Gastrocnemius medialis (tissue), 4 donors: Measurements from ENCODE around the gene SCN4A. TPM values are rescaled to one million over a fixed set of nuclear protein-coding genes. Genes with fewer than 3 reads are reported as not detected.
"Not testable (repeated sequence)": the region's sequence is repeated elsewhere in the genome, so short reads cannot be mapped to it uniquely, and the experiment has no call there.

Experiments
- ATAC-seq, 2 donors: fragments of 150-250 bp; one replicate each; pipeline ENCODE4 v1.9.1; 2016
- DNase-seq, 2 donors: peaks; one replicate each; pipeline ENCODE4 v3.0.0-alpha.2; 2019
- H3K27ac ChIP-seq, 4 donors: fragments of 200-600 bp; sonication (generic); 1 replicate in 1 of 4; 2 replicates in 3 of 4; pipeline ENCODE4 v1.5.1; 2016 to 2018; ENCODE audit warnings: mild to moderate bottlenecking in 2 of 4, moderate library complexity in 1 of 4
- H3K27me3 ChIP-seq, 3 donors: fragments of 200-600 bp; sonication (generic) in 2 of 3; 1 replicate in 1 of 3; 2 replicates in 2 of 3; pipeline versions ENCODE4 v1.5.1 to v1.6.0; 2016 to 2019; ENCODE audit warnings: mild to moderate bottlenecking in 1 of 3, moderate library complexity in 1 of 3
- H3K36me3 ChIP-seq, 2 donors: fragments of 200-600 bp; sonication (generic) in 1 of 2; one replicate each; pipeline ENCODE4 v1.5.1; 2017 to 2018
- H3K4me1 ChIP-seq, 2 donors: fragments of 200-600 bp; sonication (generic) in 1 of 2; one replicate each; pipeline ENCODE4 v1.5.1; 2016 to 2017; ENCODE audit warnings: mild to moderate bottlenecking in 2 of 2
- H3K4me3 ChIP-seq, 4 donors: fragments of 200-600 bp; sonication (generic) in 3 of 4; 1 replicate in 1 of 4; 2 replicates in 3 of 4; pipeline ENCODE4 v1.5.1; 2016 to 2019; ENCODE audit warnings: mild to moderate bottlenecking in 2 of 4
- H3K9me3 ChIP-seq, 3 donors: fragments of 200-600 bp; sonication (generic) in 2 of 3; 1 replicate in 1 of 3; 2 replicates in 2 of 3; pipeline ENCODE4 v1.5.1; 2016 to 2019
- CTCF ChIP-seq, 5 experiments: fragments of 450-650 bp in 3 of 5; fragments of 200-600 bp in 2 of 5; sonication (generic) in 2 of 5; IDR thresholded peaks in 4 of 5; conservative IDR thresholded peaks in 1 of 5; 1 replicate in 4 of 5; 2 replicates in 1 of 5; pipeline ENCODE4 v1.5.1; 2016 to 2019; ENCODE audit warnings: antibody characterized with exemption in 5 of 5, mild to moderate bottlenecking in 3 of 5, moderate library complexity in 3 of 5
- POLR2A ChIP-seq, 2 donors: fragments of 450-650 bp; IDR thresholded peaks; one replicate each; pipeline ENCODE4 v1.6.1; 2017; ENCODE audit warnings: antibody characterized with exemption in 2 of 2, mild to moderate bottlenecking in 2 of 2, moderate library complexity in 2 of 2
- in situ Hi-C, 4 donors: fragments of 200-750 bp; cut with MboI; loops; one replicate each; pipeline versions ENCODE4 v1.15.0 to v1.8.0; 2017; ENCODE audit warnings: low sequenced_read_pairs in 4 of 4
- intact Hi-C: fragments of 100-400 bp; cut with DNase I; formaldehyde crosslinking; loops from one replicate; pipeline ENCODE4 v1.15.1; 2023; ENCODE audit warnings: low total_unique reads
- total RNA-seq, 4 donors: library from RNA; depleted of rRNA; stranded (reverse); fragments of >200 nt; gene quantifications; one replicate each; pipeline versions ENCODE4 v1.1.0 to v1.2.3, GENCODE V29; 2016

SCN4A gene
- total RNA-seq, 4 donors from 2014 or later = 45.3 to 107 (median 69.1) TPM

GRCh38 chr17:63928172-63928666, 44.5 kb downstream of the SCN4A start:
- DNase-seq (no peak), ATAC-seq (no peak)

GRCh38 chr17:63927464-63928171, 45.1 kb downstream of the SCN4A start:
- Histone ChIP-seq H3K4me3 (no peak overlapping the region), H3K9me3 (no peaks in the 10 kb centered on the region), H3K36me3 (no peaks in the 10 kb centered on the region), H3K27ac (no peak overlapping the region), H3K4me1 (peaks cover 13 to 21% of the 10 kb centered on the region in 2 donors), H3K27me3 (no peaks in the 10 kb centered on the region)
- no peak for TF ChIP-seq POLR2A (IDR thresholded peaks at IDR 0.05)
- no peak for TF ChIP-seq CTCF (IDR thresholded peaks at IDR 0.05 in 4 of 5, conservative IDR thresholded peaks at IDR 0.05 in 1 of 5)
- ATAC-seq (no peak), DNase-seq (no peak)
- intact Hi-C loops = no loop called here
- in situ Hi-C loops = loop anchor here in 2 of 4 donors (10.0 kb wide), 2 partner anchors 87 to 97 kb away; partner anchors contain the start of gene ICAM2 (in 1 of the 2)

More at GRCh38 chr17:63928172-63928666, 44.5 kb downstream of the SCN4A start:
- intact Hi-C loops (no loop called here), in situ Hi-C loops (loop anchor here in 2 of 4 donors (10.0 kb wide), 2 partner anchors 87 to 97 kb away; partner anchors contain the start of gene ICAM2 (in 1 of the 2))
- TF ChIP-seq POLR2A (IDR thresholded peaks at IDR 0.05) = no peak
- Histone ChIP-seq H3K27me3 (no peaks in the 10 kb centered on the region), H3K27ac (no peak overlapping the region), H3K36me3 (no peaks in the 10 kb centered on the region), H3K9me3 (no peaks in the 10 kb centered on the region), H3K4me1 (peaks cover 13 to 21% of the 10 kb centered on the region in 2 donors), H3K4me3 (no peak overlapping the region)

DNA sequence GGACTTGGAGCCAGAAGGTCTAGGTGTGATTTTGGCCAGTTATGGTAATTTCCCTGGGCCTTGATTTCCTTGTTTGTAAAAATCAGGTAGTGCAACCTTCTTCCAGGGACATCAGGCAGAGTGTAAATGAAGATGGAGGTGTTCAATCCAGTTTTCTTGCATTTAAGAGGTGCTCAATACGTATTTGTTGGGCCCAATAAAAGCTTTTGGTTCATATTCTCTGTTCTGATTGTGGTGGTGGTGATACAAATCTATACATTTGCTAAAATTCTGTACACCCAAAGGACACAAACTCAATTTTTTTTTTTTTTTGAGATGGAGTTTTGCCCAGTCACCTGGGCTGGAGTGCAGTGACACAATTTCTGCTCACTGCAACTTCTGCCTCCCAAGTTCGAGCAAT, 46.6 kb downstream of the SCN4A start:
- ATAC-seq = no peak
- Histone ChIP-seq H3K27me3 (no peaks in the 10 kb centered on the region), H3K36me3 (no peaks in the 10 kb centered on the region), H3K27ac (no peak overlapping the region), H3K4me1 (peaks cover 12 to 15% of the 10 kb centered on the region in 2 donors), H3K4me3 (no peak overlapping the region), H3K9me3 (no peaks in the 10 kb centered on the region)
- TF ChIP-seq POLR2A (IDR thresholded peaks at IDR 0.05) (no peak), CTCF (IDR thresholded peaks at IDR 0.05 in 4 of 5, conservative IDR thresholded peaks at IDR 0.05 in 1 of 5) (no peak)
- no peak for DNase-seq
- intact Hi-C loops (no loop called here), in situ Hi-C loops (loop anchor here in 2 of 4 donors (10.0 kb wide), 2 partner anchors 89 to 99 kb away; partner anchors contain the start of gene ICAM2 (in 1 of the 2))

- Histone ChIP-seq H3K4me1 (peaks cover 7 to 10% of the 10 kb centered on the region in 2 donors), H3K27me3 (no peaks in the 10 kb centered on the region), H3K4me3 (no peak overlapping the region), H3K9me3 (no peaks in the 10 kb centered on the region), H3K27ac (no peak overlapping the region), H3K36me3 (no peaks in the 10 kb centered on the region)
- ATAC-seq (no peak), DNase-seq (no peak)
- TF ChIP-seq POLR2A (IDR thresholded peaks at IDR 0.05) (no peak), CTCF (IDR thresholded peaks at IDR 0.05 in 4 of 5, conservative IDR thresholded peaks at IDR 0.05 in 1 of 5) (no peak)
- in situ Hi-C loops (loop anchor here in 2 of 4 donors (10.0 kb wide), 2 partner anchors 89 to 99 kb away; partner anchors contain the start of gene ICAM2 (in 1 of the 2)), intact Hi-C loops (no loop called here)
Observed at GRCh38 chr17:63925615-63926014, 47.1 kb downstream of the SCN4A start.

DNA sequence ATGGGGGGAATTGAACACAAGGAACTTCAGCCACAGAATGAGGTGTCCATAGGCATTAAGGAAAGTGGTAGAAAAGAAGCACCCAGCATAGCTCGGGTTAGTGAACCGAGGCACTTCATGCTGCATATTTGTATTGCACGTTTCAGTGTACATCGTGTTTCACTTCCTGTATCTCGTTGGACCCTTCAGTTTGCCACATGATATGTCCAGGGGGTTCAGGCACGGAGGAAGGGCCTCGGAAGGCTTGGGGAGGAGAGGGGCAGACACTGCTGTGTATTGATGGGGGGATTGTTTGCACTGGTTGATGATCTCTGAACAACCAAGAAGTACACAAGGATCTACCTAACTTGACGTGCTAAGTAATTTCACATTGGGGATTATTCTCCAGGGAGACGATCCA, 50.3 kb downstream of the SCN4A start:
- H3K4me1 ChIP-seq, H3K4me3 ChIP-seq, H3K36me3 ChIP-seq, ATAC-seq, intact Hi-C loops, H3K9me3 ChIP-seq, H3K27me3 ChIP-seq, H3K27ac ChIP-seq, DNase-seq: not testable (repeated sequence)
- in situ Hi-C loops = loop anchor here (10.0 to 25.0 kb wide), 5 partner anchors 92 to 515 kb away; partner anchors contain the start of genes ERN1 (in 2 of the 4), ICAM2 (in 1 of the 4) and MILR1 (in 1 of the 4)

DNA sequence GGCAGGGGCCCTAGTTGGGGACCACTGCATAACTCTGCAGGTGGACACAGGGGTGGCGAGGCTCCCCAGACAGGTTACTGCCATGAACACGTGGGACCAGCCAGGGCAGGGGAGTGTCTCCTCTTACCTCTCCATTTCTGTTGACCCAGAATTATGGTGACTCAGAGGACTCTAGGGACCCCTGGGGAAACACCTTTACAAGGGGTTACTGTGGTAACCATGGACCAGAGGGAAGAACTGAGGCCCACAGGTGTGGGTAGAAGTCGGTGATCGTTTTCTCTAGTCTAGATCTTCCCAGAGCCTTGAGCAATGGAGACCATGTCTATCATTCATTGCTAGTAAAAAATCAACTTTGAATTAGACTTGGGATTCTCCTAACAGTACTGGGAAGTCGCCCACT, 51.9 kb downstream of the SCN4A start:
- H3K9me3 ChIP-seq, intact Hi-C loops, H3K27me3 ChIP-seq, H3K4me3 ChIP-seq, H3K27ac ChIP-seq, ATAC-seq, H3K36me3 ChIP-seq, H3K4me1 ChIP-seq, DNase-seq: not testable (repeated sequence)
- in situ Hi-C loops = loop anchor here (10.0 to 25.0 kb wide), 5 partner anchors 94 to 517 kb away; partner anchors contain the start of genes ERN1 (in 2 of the 4), ICAM2 (in 1 of the 4) and MILR1 (in 1 of the 4)

DNA sequence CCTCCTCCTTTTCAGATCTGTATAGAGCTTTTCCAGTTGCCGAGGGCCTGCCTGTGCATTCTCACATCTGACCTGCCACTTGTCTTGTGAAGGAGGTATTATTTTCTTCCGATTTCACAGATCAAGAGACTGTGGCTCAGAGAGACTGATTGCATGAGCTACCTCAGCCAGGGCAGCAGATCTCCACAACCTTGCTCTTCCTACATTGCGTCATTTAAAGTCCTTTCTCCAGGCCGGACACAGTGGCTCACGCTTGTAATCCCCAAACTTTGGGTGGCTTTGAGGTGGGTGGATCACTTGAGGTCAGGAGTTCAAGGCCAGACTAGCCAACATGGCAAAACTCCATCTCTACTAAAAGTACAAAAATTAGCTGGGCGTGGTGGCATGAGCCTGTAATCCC, 52.7 kb downstream of the SCN4A start:
- H3K4me3 ChIP-seq, ATAC-seq, intact Hi-C loops, DNase-seq, H3K9me3 ChIP-seq, H3K36me3 ChIP-seq, H3K27me3 ChIP-seq, H3K27ac ChIP-seq, H3K4me1 ChIP-seq: not testable (repeated sequence)
- in situ Hi-C loops = loop anchor here (10.0 to 25.0 kb wide), 5 partner anchors 95 to 517 kb away; partner anchors contain the start of genes ERN1 (in 2 of the 4), ICAM2 (in 1 of the 4) and MILR1 (in 1 of the 4)
